Measurements from ENCODE around the gene USP9X.

- TF ChIP-seq RAD21 (IDR thresholded peaks at IDR 0.05; ENCODE audit: low read depth) (no peak), MAX (IDR thresholded peaks at IDR 0.05) (no peak), CREB1 (IDR thresholded peaks at IDR 0.05; ENCODE audit: low read depth) (no peak), CEBPB (IDR thresholded peaks at IDR 0.05) (no peak), FOXM1 (IDR thresholded peaks at IDR 0.05; ENCODE audit: borderline replicate concordance, low read depth) (no peak), YY1 (IDR thresholded peaks at IDR 0.05; ENCODE audit: low read depth) (no peak), USF1 (IDR thresholded peaks at IDR 0.05) (no peak), REST (IDR thresholded peaks at IDR 0.05; ENCODE audit: low read depth) (no peak), TAF1 (IDR thresholded peaks at IDR 0.05; ENCODE audit: low read depth) (no peak), EP300 (IDR thresholded peaks at IDR 0.05; ENCODE audit: borderline replicate concordance) (no peak), ZBTB7A (IDR thresholded peaks at IDR 0.05; ENCODE audit: low read depth) (no peak), NFIC (IDR thresholded peaks at IDR 0.05) (no peak), TEAD4 (IDR thresholded peaks at IDR 0.05) (no peak)
Observed at GRCh38 chrX:41051288-41051687, 34.0 kb upstream of the USP9X start.

All from Ishikawa (cell line).